GM18858 (cell line): ENCODE measurements around the gene ECHS1.
"Not testable (repeated sequence)": the region's sequence is repeated elsewhere in the genome, so short reads cannot be mapped to it uniquely, and the experiment has no call there.

Experiments used
- ATAC-seq: cut with Tn5 transposase; IDR thresholded peaks from one replicate; pipeline ENCODE4 v1.9.1; 2021; ENCODE audit not compliant: unreplicated experiment

The ECHS1 gene

DNA sequence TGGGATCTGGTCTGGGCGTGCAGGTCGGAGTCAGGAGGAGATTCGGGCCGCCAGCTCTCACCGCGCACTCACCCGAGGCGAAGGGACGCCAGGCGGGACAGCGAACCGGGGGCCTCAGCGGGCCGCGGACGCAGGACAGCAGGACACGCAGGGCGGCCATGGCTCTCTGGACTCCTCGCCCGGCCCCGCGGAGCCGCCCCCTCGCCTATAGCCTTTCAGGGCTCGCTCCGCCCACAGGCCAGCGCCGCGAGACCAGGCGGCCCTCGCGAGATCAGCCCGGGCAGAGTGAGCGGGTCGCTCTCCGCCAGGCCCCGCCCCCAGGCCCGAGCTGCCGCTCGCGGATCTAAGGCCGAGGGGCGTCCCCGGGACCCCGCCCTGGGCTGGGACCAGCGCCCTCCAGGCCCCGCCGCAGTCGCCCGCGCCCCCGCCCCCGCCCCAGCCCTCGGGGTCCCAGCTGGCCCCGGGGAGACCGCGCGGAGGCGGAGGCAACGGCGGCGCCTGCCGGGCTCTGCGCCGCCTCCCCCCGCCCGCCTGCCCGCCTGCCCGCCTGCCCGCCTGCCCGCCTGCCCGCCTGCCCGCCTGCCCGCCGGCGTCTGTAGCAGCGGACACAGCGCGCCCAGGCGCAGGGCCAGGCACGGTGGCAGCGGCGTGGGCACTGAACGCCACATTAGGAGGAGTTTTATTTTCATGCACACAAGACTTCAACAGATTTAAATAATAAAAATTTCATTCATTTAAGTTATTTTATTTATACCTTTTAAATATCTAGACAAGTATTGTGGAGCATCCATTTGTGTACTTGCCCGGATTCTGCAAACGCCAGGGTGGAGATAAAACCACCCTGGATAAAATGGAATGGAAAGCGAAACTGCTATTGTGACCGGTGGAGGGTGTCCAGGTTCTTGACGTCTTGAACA lies at the start of gene ECHS1:
Gene ECHS1, minus strand, starts transcription at position 181 of the 917 bp plus-strand sequence. Its CDS starts 21 bp downstream, at position 160.
- peak; percentile 89 for ATAC-seq

GRCh38 chr10:133422223-133422806 lies 49.2 kb upstream of the ECHS1 start:
- no peak for ATAC-seq

DNA sequence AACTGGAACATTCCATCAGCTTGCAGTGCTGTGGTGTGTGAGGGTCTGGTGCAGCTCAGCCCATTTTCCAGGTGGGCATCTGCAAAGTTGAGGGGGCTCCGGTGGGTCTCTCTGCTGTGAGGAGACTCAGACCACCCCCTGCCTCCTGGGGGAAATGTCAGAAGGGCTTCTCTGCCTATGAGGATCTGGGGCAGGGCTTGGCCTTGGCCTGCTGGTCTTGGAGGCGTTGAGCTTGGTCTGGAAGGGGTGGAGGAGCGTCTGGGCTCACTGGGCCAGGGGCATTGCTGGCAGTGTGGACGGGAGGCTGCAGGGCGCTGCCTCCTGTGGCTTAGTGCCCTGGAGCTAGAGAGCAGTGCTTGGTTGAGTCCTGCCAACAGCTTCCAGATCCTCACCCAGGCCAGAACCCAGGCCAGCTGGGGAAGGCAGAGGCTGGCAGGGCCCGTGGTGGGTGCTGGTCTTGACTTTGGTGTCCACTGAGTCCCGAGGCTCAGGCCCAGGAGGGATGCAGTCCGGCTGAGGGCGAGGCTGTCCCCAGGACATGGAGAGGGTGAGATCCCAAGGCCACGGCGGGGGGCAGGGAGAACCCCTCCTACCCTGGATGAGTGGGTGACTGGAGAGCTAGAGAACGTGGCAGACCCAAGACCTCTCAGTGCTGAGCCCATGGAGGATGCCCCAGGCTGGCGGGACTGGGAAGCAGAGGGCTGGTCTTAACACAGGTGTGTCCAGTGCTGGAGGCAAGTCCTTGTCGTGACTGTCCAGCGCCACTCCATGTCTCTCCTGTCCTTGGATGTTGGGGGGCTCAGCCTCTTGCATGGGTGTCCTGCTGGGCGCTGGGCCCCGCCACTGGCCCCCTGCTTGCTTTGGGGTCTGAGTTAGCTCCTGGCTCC lies 48.4 kb upstream of the ECHS1 start:
- ATAC-seq = no peak

DNA sequence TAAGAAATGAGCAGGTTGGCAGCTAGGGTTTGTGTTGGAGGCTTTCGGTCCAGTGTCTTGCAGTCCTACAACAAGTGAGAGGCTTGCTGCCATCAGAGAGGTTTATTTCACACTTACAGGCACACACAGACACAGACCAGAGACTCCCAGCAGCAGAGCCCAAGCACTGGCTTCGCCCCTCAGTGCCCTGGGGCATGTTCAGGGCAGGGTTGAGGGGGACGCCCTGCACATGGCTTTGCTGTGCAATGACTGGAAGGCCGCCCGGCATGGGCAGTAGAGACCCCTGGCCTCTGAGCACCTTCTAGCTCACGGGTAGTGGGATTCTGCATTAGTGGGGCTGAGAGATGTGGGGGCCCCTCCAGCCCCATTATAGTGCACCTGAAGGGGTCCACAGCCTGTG lies 47.4 kb upstream of the ECHS1 start:
- no peak for ATAC-seq

DNA sequence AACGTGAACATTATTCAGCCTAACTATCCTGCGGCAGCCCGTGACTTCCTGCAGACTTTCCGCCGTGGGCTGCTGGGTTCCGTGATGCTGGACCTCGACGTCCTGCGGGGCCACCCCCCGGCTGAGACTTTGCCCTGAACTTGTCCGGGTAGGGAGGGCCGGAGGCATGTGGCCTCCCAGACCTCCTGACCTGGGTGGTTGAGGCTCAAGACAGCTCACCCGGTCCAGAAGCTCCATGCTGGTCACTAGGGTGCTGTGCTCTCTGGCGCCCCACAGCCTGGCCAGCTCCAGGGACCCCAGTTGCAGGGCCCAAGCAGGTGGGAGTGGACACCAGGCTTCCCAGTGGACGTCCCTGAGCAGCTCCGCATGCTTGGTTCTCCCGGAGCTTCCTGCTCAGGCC lies 46.9 kb upstream of the ECHS1 start:
- no peak for ATAC-seq

DNA sequence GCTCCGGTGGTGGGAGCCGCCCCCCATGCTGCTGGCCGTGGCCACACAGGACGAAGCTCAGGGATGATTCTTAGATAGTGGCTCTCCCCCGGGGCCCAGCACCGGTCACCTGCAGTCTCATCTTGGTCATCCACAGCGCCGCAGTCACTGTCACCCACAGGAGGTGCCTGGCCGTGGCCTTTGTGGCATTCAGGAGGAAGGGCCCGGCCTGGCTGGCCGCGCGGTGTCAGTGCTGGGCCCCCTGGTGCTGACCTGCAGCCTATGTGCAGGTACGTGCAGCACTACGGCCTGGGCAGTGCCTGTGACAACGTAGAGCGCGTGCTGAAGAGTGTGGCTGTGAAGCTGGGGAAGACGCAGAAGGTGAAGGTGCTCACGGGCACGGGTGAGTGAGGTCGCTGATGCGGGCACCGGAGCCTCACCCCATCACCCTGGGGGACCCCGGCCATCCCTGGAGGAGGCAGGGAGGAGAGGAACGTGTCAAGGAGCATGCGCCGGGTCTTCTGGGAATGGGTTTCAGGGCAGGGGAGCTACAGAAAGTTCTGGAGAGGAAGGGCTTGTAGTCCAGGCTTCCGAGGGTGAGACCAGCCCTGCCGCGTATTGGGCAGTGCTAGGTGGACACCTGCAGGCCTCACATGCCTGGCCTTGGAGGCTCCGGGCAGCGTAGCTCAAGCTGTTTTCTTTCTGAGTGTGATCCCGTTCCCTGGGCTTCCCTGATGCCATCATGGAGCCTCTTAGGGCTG lies 46.2 kb upstream of the ECHS1 start:
- no peak for ATAC-seq

DNA sequence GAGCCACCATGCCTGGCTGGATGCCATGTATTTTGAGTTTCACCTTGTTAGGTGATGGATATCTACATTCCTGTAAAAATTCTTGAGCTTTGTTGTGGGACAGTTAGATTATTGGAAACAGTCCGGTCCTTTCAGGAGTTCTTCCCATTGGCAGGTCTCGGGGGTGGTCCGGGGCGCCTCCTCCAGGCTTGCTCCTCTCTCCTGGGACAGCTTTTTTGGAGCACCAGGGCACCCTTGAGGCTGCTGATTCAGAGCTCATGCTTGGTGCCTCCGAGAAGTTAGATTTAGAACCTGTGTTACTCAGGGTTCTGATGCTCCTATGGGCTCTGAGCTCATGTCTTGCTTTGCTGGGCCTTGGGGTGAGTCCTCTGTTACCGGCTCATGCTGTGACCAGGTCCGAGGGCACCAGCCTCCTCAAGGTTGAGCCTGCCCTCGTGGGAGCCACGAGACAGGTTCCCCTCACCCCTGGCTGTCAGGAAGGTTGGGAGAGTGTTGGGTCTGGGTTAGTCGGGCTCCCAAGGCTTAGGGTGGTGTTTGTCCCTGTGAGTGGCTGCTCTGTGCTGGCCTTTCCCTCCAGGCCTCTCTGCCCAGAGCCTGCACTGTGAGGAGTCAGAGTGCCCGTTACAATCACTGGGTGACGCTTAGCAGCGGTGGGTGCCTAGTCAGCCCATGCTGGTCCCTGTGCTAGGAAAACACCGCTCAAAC lies 45.3 kb upstream of the ECHS1 start:
- no peak for ATAC-seq

DNA sequence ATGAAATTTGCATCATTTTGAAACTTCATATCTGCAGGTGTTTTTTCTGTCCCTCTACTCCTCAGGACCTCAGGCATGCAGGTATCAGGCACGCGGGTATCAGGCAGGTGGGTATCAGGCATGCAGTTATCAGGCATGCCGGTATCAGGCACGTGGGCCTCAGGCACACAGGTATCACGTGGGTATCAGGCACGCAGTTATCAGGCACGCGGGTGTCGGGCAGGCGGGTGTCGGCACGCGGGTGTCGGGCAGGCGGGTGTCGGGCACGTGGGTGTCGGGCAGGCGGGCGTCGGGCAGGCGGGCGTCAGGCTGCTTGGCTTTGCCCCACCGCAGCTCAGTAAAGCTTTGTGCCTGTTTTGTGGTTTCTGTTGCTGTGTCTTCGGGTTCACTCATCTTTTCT lies 42.6 kb upstream of the ECHS1 start:
- ATAC-seq = no peak

DNA sequence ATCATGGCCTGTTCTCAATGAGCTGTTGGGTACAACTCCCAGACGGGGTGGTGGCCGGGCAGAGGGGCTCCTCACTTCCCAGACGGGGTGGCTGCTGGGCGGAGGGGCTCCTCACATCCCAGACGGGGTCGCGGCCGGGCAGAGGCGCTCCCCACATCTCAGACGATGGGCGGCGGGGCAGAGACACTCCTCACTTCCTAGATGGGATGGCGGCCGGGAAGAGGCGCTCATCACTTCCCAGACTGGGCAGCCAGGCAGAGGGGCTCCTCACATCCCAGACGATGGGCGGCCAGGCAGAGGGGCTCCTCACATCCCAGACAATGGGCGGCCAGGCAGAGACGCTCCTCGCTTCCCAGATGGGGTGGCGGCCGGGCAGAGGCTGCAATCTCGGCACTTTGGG lies 41.2 kb upstream of the ECHS1 start:
- not testable (repeated sequence) for ATAC-seq

DNA sequence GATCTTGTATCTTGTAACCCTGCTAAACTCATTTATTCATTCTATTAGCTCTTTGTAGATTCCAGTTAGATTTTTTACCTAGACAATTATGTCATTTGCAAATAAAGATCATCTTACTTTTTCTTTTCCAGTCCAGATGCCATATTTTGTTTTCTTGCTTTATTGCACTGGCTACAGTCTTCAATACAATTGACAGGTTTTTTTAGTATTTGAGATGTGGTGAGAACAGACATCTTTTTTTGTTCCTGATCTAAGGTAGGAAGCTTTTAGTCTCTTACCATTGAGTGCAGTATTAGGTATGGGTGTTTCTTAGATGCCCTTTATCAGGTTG lies 39.2 kb upstream of the ECHS1 start:
- ATAC-seq = no peak

GRCh38 chr10:133411523-133412380 lies 38.6 kb upstream of the ECHS1 start:
- ATAC-seq = no peak

GRCh38 chr10:133405844-133406527 lies 32.8 kb upstream of the ECHS1 start:
- peak; percentile 51 for ATAC-seq

GRCh38 chr10:133405272-133405671 lies 32.1 kb upstream of the ECHS1 start:
- ATAC-seq = no peak

- no peak for ATAC-seq
Observed at GRCh38 chr10:133403784-133404183, 30.6 kb upstream of the ECHS1 start.

DNA sequence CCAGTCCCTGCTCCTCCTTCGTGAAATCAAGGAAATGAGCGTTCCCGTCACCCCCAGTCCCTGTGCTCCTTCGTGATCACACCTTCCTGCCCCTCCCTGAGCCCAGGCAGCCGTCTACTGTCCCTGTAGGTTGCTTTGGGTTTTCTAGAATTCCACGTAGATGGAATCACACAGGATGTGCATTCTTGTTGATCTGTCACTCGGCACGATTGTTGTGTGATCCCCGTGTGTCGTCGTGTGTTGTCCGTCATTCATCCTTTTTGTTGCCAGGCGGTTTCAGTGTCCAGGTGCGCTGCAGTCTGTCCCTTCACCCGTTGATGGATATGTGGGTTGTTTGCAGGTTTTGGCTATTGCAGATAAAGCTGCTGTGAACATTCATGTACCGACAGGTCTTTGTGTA lies 30.2 kb upstream of the ECHS1 start:
- no peak for ATAC-seq

DNA sequence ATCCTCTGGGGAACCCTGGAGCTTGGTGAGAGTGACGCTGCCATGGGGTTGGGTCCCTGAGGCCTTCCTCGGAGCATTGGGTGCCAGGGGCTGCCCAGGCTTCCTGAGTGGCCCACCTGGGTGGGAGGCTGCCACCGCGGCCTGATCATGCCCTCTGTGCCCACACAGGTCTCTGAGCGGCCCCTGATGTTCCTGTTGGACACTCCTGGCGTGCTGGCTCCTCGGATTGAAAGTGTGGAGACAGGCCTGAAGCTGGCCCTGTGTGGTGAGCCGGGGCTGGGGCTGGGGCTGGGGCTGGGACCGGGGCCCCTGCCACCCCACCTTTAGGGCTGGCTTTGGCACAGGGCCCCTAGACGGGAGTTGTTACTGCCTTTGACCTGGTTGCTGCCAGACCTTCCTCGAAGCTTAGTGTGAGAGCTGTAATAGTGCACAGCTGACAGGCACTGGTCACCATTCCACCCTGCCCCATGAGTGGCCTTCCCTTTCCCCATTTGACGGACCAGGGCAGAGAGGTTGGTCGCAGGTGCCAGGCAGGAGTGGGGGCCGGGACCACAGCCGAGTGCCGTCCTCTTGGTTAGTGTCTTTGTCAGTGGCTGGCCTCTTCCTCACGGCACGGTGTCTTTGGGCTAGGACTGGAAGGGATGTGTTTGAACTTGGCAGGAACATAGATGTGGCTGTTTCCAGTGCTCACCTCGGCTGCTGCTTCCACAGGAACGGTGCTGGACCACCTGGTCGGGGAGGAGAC lies 29.0 kb upstream of the ECHS1 start:
- no peak for ATAC-seq

- ATAC-seq = no peak
Observed at GRCh38 chr10:133401500-133401899, 28.3 kb upstream of the ECHS1 start.
